Measurements from ENCODE around the gene STPG3. TPM values are rescaled to one million over a fixed set of nuclear protein-coding genes. Genes with fewer than 3 reads are reported as not detected.
A peak's percentile ranks its signal among the peaks of the same experiment; 100 is the strongest.

STPG3 gene
- total and polyA plus RNA-seq, 4 donors: not detected

GRCh38 chr9:137299938-137300337 lies 48.9 kb downstream of the STPG3 start:
- peaks cover 14 to 61% (median 31%) of the 10 kb centered on the region in 4 donors for H3K4me1 ChIP-seq (ENCODE audit: control insufficient read depth in 4 of 4, insufficient read depth in 4 of 4, low read length in 3 of 4)
- no peak overlapping the region for H3K4me3 ChIP-seq (ENCODE audit: low read depth in 1 of 3, low read length in 3 of 3)
- peak; percentile 32 for DNase-seq (ENCODE audit: low spot score)
- no peaks in the 10 kb centered on the region for H3K36me3 ChIP-seq (ENCODE audit: control insufficient read depth in 4 of 4, insufficient read depth in 3 of 4, low read depth in 1 of 4, low read length in 3 of 4)
- peaks cover 0 to 3% (median 0%) of the 10 kb centered on the region in 4 donors for H3K27me3 ChIP-seq (ENCODE audit: control insufficient read depth in 4 of 4, insufficient read depth in 4 of 4, low read length in 3 of 4)
- H3K27ac ChIP-seq (ENCODE audit: low read depth in 1 of 2, low read length in 2 of 2): peak overlapping the region in 1 of 2 donors; percentile 48
- peak overlapping the region in 1 of 2 donors; percentile 66 for H3K9ac ChIP-seq (ENCODE audit: low read depth in 1 of 2, low read length in 2 of 2)
- WGBS: 21% methylated on average over 16 of the region's 16 CpGs
- H3K9me3 ChIP-seq (ENCODE audit: control insufficient read depth in 4 of 4, low read length in 3 of 4): no peaks in the 10 kb centered on the region
- TF ChIP-seq RXRA (IDR thresholded peaks at IDR 0.05): peak; percentile 34 to 56
- no peak for TF ChIP-seq FOXA2 (IDR thresholded peaks at IDR 0.05)

GRCh38 chr9:137300567-137301080 lies 49.5 kb downstream of the STPG3 start:
- Histone ChIP-seq H3K36me3 (ENCODE audit: control insufficient read depth in 4 of 4, insufficient read depth in 3 of 4, low read depth in 1 of 4, low read length in 3 of 4) (no peaks in the 10 kb centered on the region), H3K27ac (ENCODE audit: low read depth in 1 of 2, low read length in 2 of 2) (peak overlapping the region; percentile 15 to 73), H3K4me3 (ENCODE audit: low read depth in 1 of 3, low read length in 3 of 3) (peak overlapping the region; percentile 55 to 63 (median 63)), H3K27me3 (ENCODE audit: control insufficient read depth in 4 of 4, insufficient read depth in 4 of 4, low read length in 3 of 4) (peaks cover 0 to 3% (median 0%) of the 10 kb centered on the region in 4 donors), H3K4me1 (ENCODE audit: control insufficient read depth in 4 of 4, insufficient read depth in 4 of 4, low read length in 3 of 4) (peaks cover 14 to 65% (median 30%) of the 10 kb centered on the region in 4 donors), H3K9me3 (ENCODE audit: control insufficient read depth in 4 of 4, low read length in 3 of 4) (no peaks in the 10 kb centered on the region), H3K9ac (ENCODE audit: low read depth in 1 of 2, low read length in 2 of 2) (peak overlapping the region; percentile 37 to 66)
- TF ChIP-seq CTCF (IDR thresholded peaks at IDR 0.05; ENCODE audit: low read depth, low read length, missing input control) (no peak), HNF4A (conservative IDR thresholded peaks at IDR 0.05) (peak; percentile 11 to 18)
- WGBS: 2% methylated on average over 25 of the region's 25 CpGs
- no peak for DNase-seq (ENCODE audit: low spot score)

- TF ChIP-seq SP1 (IDR thresholded peaks at IDR 0.05) (no peak), ATF3 (IDR thresholded peaks at IDR 0.05) (no peak), RXRA (IDR thresholded peaks at IDR 0.05) (no peak), REST (IDR thresholded peaks at IDR 0.05) (no peak), TAF1 (conservative IDR thresholded peaks at IDR 0.05) (no peak)
- DNase-seq (ENCODE audit: low spot score): peak; percentile 48
- H3K4me3 ChIP-seq (ENCODE audit: low read depth in 1 of 3, low read length in 3 of 3): peak overlapping the region; percentile 55 to 63 (median 63)
- H3K4me1 ChIP-seq (ENCODE audit: control insufficient read depth in 4 of 4, insufficient read depth in 4 of 4, low read length in 3 of 4): peaks cover 14 to 65% (median 32%) of the 10 kb centered on the region in 4 donors
- H3K9ac ChIP-seq (ENCODE audit: low read depth in 1 of 2, low read length in 2 of 2): peak overlapping the region in 1 of 2 donors; percentile 37
- no peaks in the 10 kb centered on the region for H3K9me3 ChIP-seq (ENCODE audit: control insufficient read depth in 4 of 4, low read length in 3 of 4)
- H3K27ac ChIP-seq (ENCODE audit: low read depth in 1 of 2, low read length in 2 of 2): peak overlapping the region; percentile 18 to 73
- peaks cover 0 to 3% (median 0%) of the 10 kb centered on the region in 4 donors for H3K27me3 ChIP-seq (ENCODE audit: control insufficient read depth in 4 of 4, insufficient read depth in 4 of 4, low read length in 3 of 4)
- H3K36me3 ChIP-seq (ENCODE audit: control insufficient read depth in 4 of 4, insufficient read depth in 3 of 4, low read depth in 1 of 4, low read length in 3 of 4): no peaks in the 10 kb centered on the region
- WGBS: under 1% methylated on average over 115 of the region's 115 CpGs
Measured at GRCh38 chr9:137301081-137301947, 50.2 kb downstream of the STPG3 start.

All from liver (tissue), 9 donors.